Smooth muscle cell (in vitro differentiated cells): ENCODE measurements around the gene GOLGA2. TPM values are rescaled to one million over a fixed set of nuclear protein-coding genes. Genes with fewer than 3 reads are reported as not detected.

Experiments
- DNase-seq: peaks from one replicate; lab custom pipeline; 2025; ENCODE audit not compliant: unreplicated experiment; lab: John Stamatoyannopoulos, UW
- H2AFZ ChIP-seq: fragments of 200-600 bp; sonication (generic); 2 replicates; pipeline ENCODE4 v1.6.0; 2016; ENCODE audit warnings: antibody characterized with exemption, low read depth, mild to moderate bottlenecking
- H3F3A ChIP-seq: fragments of 200-600 bp; sonication (generic); 2 replicates; pipeline ENCODE4 v1.6.0; 2017; ENCODE audit warnings: antibody characterized with exemption, low read depth
- H3K27ac ChIP-seq: fragments of 200-600 bp; sonication (generic); 2 replicates; pipeline ENCODE4 v1.5.1; 2016; ENCODE audit warnings: low read depth, mild to moderate bottlenecking
- H3K27me3 ChIP-seq: fragments of 200-600 bp; sonication (generic); 2 replicates; pipeline ENCODE4 v1.6.1; 2016; ENCODE audit warnings: low read depth, mild to moderate bottlenecking
- H3K36me3 ChIP-seq: fragments of 200-600 bp; sonication (generic); 2 replicates; pipeline ENCODE4 v1.5.1; 2016; ENCODE audit warnings: low read depth
- H3K4me1 ChIP-seq: fragments of 200-600 bp; sonication (generic); 2 replicates; pipeline ENCODE4 v1.5.1; 2016; ENCODE audit warnings: low read depth
- H3K4me2 ChIP-seq: fragments of 200-600 bp; sonication (generic); 2 replicates; pipeline ENCODE4 v1.6.0; 2016; ENCODE audit warnings: mild to moderate bottlenecking
- H3K4me3 ChIP-seq: fragments of 200-600 bp; sonication (generic); 2 replicates; pipeline ENCODE4 v1.5.1; 2016; ENCODE audit warnings: mild to moderate bottlenecking
- H3K79me2 ChIP-seq: fragments of 200-600 bp; sonication (generic); 2 replicates; pipeline ENCODE4 v1.6.0; 2016; ENCODE audit warnings: low read depth, mild to moderate bottlenecking
- H3K9ac ChIP-seq: fragments of 200-600 bp; sonication (generic); 2 replicates; pipeline ENCODE4 v1.6.0; 2016; ENCODE audit warnings: low read depth
- H3K9me3 ChIP-seq: fragments of 200-600 bp; sonication (generic); replicated peaks from 2 replicates; pipeline ENCODE4 v1.5.1; 2016; ENCODE audit warnings: low read depth
- H4K20me1 ChIP-seq: fragments of 200-600 bp; sonication (generic); 2 replicates; pipeline ENCODE4 v1.6.0; 2016; ENCODE audit warnings: low read depth
- WGBS: methylation state at CpG from one replicate; pipeline ENCODE4 v1.1.7; 2016; ENCODE audit warnings: low lambda C conversion rate; 5-methylcytosine and 5-hydroxymethylcytosine counted together
- polyA plus RNA-seq: library from polyadenylated mRNA; unstranded; fragments of >200 nt; fragmentation: Nextera tagmentation; extraction: Ambion mirVana; gene quantifications from 2 replicates; pipeline ENCODE4 v1.2.1, GENCODE V29; 2016
- total RNA-seq: library from RNA; depleted of rRNA; stranded (reverse); fragments of >200 nt; gene quantifications from 2 replicates; pipeline ENCODE4 v1.2.3, GENCODE V29; 2014
- TF ChIP-seq, protein P1 (sequence below): fragments of 200-600 bp; sonication (generic); IDR thresholded peaks from 2 replicates; pipeline ENCODE4 v1.5.1; 2017; ENCODE audit warnings: borderline replicate concordance, mild to moderate bottlenecking, antibody characterized with exemption; ENCODE audit not compliant: insufficient read depth, poor library complexity, severe bottlenecking

The GOLGA2 gene
- total and polyA plus RNA-seq, 2 experiments from 2014 or later, result 55.4 to 101 TPM

DNA sequence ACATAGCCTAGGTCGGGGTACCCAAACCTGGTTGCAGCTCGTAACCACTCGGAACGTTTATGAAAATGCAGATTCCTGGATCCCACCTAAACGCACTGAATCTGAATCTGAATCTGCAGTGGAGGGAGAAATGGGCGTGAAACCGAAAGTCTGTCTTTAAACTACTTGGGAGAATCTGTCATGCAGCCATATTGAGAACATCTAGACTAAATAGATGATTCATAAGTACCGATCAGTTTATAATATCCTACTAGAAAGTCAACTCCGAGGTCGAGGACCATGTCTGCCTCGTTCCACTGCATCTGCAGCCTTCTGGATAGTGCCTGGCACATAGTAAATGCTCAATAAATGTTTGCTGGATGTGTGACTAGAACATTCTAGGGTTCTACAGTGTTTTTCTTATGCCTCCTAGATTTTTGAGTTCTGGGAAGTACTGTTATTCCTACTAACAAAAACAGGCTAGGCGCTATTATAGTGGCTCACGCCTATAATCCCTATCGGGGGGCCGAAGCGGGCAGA, 47.5 kb upstream of the GOLGA2 start:
- DNase-seq, result no peak
- 30% methylated on average over 16 of the region's 16 CpGs for WGBS

DNA sequence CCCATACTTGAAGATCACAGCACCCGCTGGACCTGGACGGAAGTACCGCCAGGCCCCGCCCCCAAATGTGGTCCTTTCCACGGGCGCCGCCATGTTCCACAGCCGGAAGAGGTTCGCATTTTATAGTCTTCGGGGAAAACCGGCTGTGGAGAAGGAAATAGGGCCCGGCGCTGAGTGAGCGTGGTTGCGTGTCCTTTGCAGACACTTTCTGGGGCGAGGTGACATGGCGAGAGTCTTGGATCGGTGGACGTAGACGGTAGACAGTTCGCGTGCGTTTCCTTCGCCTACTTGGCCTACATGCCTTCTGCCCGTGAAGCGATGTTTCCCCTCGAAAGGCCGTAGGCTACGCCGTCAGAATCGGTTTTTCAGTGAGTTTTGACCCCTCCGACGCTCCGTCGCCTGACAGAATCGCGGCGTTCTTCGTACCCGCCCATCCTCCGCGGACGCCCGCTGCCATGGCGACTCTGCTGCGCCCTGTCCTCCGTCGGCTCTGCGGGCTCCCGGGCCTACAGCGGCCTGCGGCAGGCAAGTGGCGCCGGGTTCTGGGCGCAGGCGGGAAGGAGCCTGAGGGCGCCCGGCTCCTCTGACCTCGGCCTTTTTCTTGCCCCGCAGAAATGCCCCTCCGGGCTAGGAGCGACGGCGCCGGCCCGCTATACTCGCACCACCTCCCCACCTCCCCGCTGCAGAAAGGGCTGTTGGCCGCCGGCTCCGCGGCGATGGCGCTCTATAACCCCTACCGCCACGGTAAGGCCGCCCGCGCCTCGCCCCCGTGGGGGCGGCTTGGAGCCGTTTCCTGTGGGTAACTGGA, 46.8 kb upstream of the GOLGA2 start, which contains the start of the genes COQ4 and TRUB2:
Gene COQ4, plus strand, starts transcription at position 436 of the 808 bp plus-strand sequence. Its CDS starts 20 bp downstream, at position 456.
Gene TRUB2, minus strand, starts transcription at position 44 of the 808 bp plus-strand sequence. Its CDS starts 39 bp downstream, at position 5.
- Histone ChIP-seq H3K9me3 (no peaks in the 10 kb centered on the region), H3K36me3 (no peaks in the 10 kb centered on the region), H2AFZ (peak within 1 kb of the TSS; percentile 91), H3K27me3 (no peaks in the 10 kb centered on the region), H3K4me1 (peaks cover 13% of the 10 kb centered on the region), H4K20me1 (no peaks in the 10 kb centered on the region), H3K4me3 (peak within 1 kb of the TSS; percentile 74), H3K4me2 (peak within 1 kb of the TSS; percentile 95), H3K79me2 (peaks cover 22% of the 10 kb centered on the region), H3K9ac (peak within 1 kb of the TSS; percentile 87), H3F3A (no peaks in the 10 kb centered on the region), H3K27ac (peak within 1 kb of the TSS; percentile 86)
- WGBS, result under 1% methylated on average over 79 of the region's 83 CpGs
- TF ChIP-seq, protein P1, sequence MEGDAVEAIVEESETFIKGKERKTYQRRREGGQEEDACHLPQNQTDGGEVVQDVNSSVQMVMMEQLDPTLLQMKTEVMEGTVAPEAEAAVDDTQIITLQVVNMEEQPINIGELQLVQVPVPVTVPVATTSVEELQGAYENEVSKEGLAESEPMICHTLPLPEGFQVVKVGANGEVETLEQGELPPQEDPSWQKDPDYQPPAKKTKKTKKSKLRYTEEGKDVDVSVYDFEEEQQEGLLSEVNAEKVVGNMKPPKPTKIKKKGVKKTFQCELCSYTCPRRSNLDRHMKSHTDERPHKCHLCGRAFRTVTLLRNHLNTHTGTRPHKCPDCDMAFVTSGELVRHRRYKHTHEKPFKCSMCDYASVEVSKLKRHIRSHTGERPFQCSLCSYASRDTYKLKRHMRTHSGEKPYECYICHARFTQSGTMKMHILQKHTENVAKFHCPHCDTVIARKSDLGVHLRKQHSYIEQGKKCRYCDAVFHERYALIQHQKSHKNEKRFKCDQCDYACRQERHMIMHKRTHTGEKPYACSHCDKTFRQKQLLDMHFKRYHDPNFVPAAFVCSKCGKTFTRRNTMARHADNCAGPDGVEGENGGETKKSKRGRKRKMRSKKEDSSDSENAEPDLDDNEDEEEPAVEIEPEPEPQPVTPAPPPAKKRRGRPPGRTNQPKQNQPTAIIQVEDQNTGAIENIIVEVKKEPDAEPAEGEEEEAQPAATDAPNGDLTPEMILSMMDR, result no peak
- peak; percentile 84 for DNase-seq

More for the DNA sequence above, 47.5 kb upstream of the GOLGA2 start:
- H3K36me3 ChIP-seq, result no peaks in the 10 kb centered on the region
- peaks cover 22% of the 10 kb centered on the region for H3K79me2 ChIP-seq
- no peaks in the 10 kb centered on the region for H3F3A ChIP-seq
- peak overlapping the region; percentile 95 for H3K4me2 ChIP-seq
- peak overlapping the region; percentile 91 for H2AFZ ChIP-seq
- no peaks in the 10 kb centered on the region for H4K20me1 ChIP-seq
- peak overlapping the region; percentile 74 for H3K4me3 ChIP-seq
- TF ChIP-seq, protein P1, result no peak
- peaks cover 13% of the 10 kb centered on the region for H3K4me1 ChIP-seq
- no peaks in the 10 kb centered on the region for H3K9me3 ChIP-seq
- H3K27ac ChIP-seq, result peak overlapping the region; percentile 86
- peak overlapping the region; percentile 87 for H3K9ac ChIP-seq
- no peaks in the 10 kb centered on the region for H3K27me3 ChIP-seq

DNA sequence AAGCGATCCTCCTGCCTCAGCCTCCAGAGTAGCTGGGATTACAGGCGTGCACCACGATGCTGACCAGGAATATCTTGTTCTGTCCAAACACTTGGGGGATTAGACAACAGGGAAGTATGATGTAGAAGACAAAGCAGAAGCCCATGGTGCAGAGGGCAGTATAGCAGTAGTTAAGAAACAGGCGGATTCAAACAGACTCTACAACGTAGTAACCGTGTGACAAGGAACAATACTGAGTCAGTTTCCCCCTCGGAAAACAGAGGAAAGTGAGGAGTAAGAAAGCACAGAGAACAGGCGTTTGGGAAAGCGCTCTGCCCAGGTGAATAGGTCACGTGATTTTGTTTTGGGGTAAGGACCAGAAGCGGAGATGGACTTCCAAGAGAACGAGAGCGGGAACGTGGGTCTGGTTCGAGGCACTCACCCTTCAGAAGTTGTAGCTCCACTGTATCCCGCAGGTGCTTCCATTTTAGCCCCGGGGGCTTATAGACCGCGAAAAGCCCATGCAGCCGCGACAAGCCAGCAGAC, 46.1 kb upstream of the GOLGA2 start:
- Histone ChIP-seq H2AFZ (peak overlapping the region; percentile 91), H3F3A (no peaks in the 10 kb centered on the region), H3K27ac (peak overlapping the region; percentile 86), H3K9ac (peak overlapping the region; percentile 87), H3K36me3 (no peaks in the 10 kb centered on the region), H3K27me3 (no peaks in the 10 kb centered on the region), H3K4me1 (peaks cover 13% of the 10 kb centered on the region), H3K4me3 (peak overlapping the region; percentile 74), H4K20me1 (no peaks in the 10 kb centered on the region), H3K79me2 (peaks cover 22% of the 10 kb centered on the region), H3K9me3 (no peaks in the 10 kb centered on the region), H3K4me2 (peak overlapping the region; percentile 95)
- no peak for DNase-seq
- TF ChIP-seq, protein P1, result no peak
- WGBS, result 5% methylated on average over 21 of the region's 21 CpGs
